ENCODE results near the gene BICDL1.

Gene BICDL1

DNA sequence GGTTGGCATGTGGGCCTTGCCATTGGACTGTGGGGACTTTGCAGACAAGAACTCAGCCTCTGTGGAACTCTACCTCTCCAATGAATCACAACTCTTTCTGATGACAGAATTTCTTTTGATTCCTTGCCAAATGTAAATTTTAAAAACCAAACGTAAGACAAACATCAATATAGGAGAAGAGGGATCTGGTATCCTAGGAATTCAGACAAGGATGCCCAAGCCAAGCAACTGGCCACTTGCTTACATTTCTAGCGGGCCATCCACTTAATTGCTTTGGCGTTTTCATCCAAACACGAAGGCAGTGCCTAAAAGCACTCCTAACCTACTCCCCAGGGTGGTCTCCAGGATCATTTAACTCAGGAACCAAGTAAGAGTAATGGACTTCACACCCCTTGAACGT lies 150.9 kb downstream of the BICDL1 start:
- Histone ChIP-seq H3K27me3 (ENCODE audit: control insufficient read depth, insufficient read depth, low read length) (no peaks in the 10 kb centered on the region), H3K27ac (ENCODE audit: low read length) (no peak overlapping the region), H3K36me3 (ENCODE audit: control insufficient read depth, insufficient read depth, low read length) (peaks cover 67% of the 10 kb centered on the region), H3K9me3 (ENCODE audit: control insufficient read depth, insufficient read depth, low read length) (no peaks in the 10 kb centered on the region), H3K4me3 (ENCODE audit: low read length) (no peak overlapping the region), H3K4me1 (ENCODE audit: control insufficient read depth, insufficient read depth, low read length) (no peaks in the 10 kb centered on the region; the same call in 1 of the 2 replicates)
- WGBS (ENCODE audit: insufficient coverage, insufficient read length), result no CpG with 5 or more reads among the region's 5 CpGs
- no peak for DNase-seq (ENCODE audit: low read depth, low spot score)

DNA sequence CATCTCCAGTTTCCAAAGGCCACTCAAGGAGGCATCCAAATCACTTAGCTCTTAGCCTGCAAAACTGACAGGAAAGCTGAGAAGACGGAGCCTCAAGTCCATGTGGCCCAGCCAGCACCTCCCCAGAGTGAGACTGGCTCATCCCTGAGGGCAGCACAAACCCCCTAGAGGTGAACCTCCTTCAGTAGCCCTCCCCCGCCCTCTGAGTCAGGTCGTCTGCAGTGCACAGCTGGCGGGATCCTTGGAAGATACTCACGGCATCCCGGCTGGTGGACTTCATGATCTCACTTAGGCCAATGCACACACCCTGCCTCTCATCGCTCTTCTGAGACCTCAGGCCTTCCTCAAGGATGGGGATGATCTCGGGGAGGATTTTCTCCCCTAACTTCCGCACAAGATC lies 151.6 kb downstream of the BICDL1 start:
- no peak for DNase-seq (ENCODE audit: low read depth, low spot score)
- no CpG with 5 or more reads among the region's 9 CpGs for WGBS (ENCODE audit: insufficient coverage, insufficient read length)
- Histone ChIP-seq H3K36me3 (ENCODE audit: control insufficient read depth, insufficient read depth, low read length) (peaks cover 67% of the 10 kb centered on the region), H3K4me1 (ENCODE audit: control insufficient read depth, insufficient read depth, low read length) (no peaks in the 10 kb centered on the region; the same call in 1 of the 2 replicates), H3K27ac (ENCODE audit: low read length) (no peak overlapping the region), H3K4me3 (ENCODE audit: low read length) (no peak overlapping the region), H3K9me3 (ENCODE audit: control insufficient read depth, insufficient read depth, low read length) (no peaks in the 10 kb centered on the region), H3K27me3 (ENCODE audit: control insufficient read depth, insufficient read depth, low read length) (no peaks in the 10 kb centered on the region)

DNA sequence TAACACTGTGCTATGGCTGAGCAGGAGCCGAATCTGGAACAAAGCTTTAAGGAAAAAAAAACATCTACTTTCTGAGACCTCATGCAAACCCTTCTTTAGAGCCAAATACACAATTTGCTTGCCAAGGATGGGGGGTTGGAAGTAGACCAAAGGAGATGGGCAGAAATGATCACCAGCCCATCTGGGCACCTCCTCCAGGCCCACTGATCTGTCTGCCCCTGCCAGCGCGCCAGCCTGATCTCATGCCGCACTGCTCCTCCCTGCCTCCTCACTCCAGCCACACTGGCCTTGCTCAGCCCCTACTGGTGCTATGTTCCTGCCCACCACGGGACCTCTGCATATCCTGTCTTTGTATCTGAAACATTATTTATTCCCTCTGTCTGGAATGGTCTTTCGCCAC lies 152.3 kb downstream of the BICDL1 start:
- Histone ChIP-seq H3K4me3 (ENCODE audit: low read length) (no peak overlapping the region), H3K27me3 (ENCODE audit: control insufficient read depth, insufficient read depth, low read length) (no peaks in the 10 kb centered on the region), H3K9me3 (ENCODE audit: control insufficient read depth, insufficient read depth, low read length) (no peaks in the 10 kb centered on the region), H3K36me3 (ENCODE audit: control insufficient read depth, insufficient read depth, low read length) (peaks cover 63% of the 10 kb centered on the region), H3K4me1 (ENCODE audit: control insufficient read depth, insufficient read depth, low read length) (no peaks in the 10 kb centered on the region; the same call in 1 of the 2 replicates), H3K27ac (ENCODE audit: low read length) (no peak overlapping the region)
- WGBS (ENCODE audit: insufficient coverage, insufficient read length), result no CpG with 5 or more reads among the region's 6 CpGs
- DNase-seq (ENCODE audit: low read depth, low spot score), result no peak

DNA sequence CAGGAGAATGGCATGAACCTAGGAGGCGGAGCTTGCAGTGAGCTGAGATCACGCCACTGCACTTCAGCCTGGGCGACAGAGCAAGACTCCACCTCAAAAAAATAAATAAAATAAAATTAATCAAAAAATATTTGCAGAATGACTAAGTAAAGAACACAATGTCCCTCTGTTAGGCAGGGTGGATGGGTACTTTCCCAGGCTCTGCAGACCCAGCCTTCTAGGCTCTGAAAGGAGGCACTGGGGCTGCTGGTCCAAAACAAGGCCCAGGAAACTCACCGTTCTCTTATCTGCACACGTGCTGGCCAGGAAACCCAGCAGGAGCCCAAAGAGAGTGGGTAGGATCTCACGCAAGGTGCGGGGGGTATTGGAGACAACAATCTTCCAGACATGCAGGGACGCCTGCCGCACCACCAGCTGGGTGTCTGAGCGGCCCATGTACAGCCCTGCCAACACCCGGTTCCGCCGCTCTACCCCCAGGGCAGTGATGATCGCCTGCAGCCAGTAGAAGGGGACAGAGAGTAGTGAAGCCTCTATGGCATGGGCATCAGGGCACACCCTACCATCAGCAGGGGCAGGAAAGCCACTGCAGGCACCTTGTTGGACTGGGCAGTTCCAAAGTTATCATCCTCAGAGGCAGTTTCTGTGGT lies 153.3 kb downstream of the BICDL1 start:
- no peaks in the 10 kb centered on the region; the same call in 1 of the 2 replicates for H3K4me1 ChIP-seq (ENCODE audit: control insufficient read depth, insufficient read depth, low read length)
- DNase-seq (ENCODE audit: low read depth, low spot score), result no peak
- no CpG with 5 or more reads among the region's 14 CpGs for WGBS (ENCODE audit: insufficient coverage, insufficient read length)
- no peaks in the 10 kb centered on the region for H3K27me3 ChIP-seq (ENCODE audit: control insufficient read depth, insufficient read depth, low read length)
- H3K4me3 ChIP-seq (ENCODE audit: low read length), result no peak overlapping the region
- H3K27ac ChIP-seq (ENCODE audit: low read length), result no peak overlapping the region
- H3K36me3 ChIP-seq (ENCODE audit: control insufficient read depth, insufficient read depth, low read length), result peaks cover 61% of the 10 kb centered on the region
- no peaks in the 10 kb centered on the region for H3K9me3 ChIP-seq (ENCODE audit: control insufficient read depth, insufficient read depth, low read length)

All from iPS DF 6.9 (cell line).